Retinal pigment epithelial cell (primary cell): ENCODE measurements around the gene RNF150.

Experiments used
- DNase-seq: peaks from one replicate; pipeline ENCODE4 v3.0.0-alpha.2; 2010; ENCODE audit warnings: low read depth
- H3K4me3 ChIP-seq: 2 replicates; pipeline ENCODE4 v1.5.1; 2011; ENCODE audit warnings: mild to moderate bottlenecking, low read length, control low read depth, moderate library complexity
- CTCF ChIP-seq: conservative IDR thresholded peaks from 2 replicates; pipeline ENCODE4 v1.5.1; 2011; ENCODE audit warnings: low read depth, low read length, control low read depth, inconsistent platforms

The RNF150 gene

GRCh38 chr4:141101511-141101910, 31.8 kb downstream of the RNF150 start:
- no peak for TF ChIP-seq CTCF
- no peak overlapping the region for H3K4me3 ChIP-seq
- DNase-seq, result no peak

DNA sequence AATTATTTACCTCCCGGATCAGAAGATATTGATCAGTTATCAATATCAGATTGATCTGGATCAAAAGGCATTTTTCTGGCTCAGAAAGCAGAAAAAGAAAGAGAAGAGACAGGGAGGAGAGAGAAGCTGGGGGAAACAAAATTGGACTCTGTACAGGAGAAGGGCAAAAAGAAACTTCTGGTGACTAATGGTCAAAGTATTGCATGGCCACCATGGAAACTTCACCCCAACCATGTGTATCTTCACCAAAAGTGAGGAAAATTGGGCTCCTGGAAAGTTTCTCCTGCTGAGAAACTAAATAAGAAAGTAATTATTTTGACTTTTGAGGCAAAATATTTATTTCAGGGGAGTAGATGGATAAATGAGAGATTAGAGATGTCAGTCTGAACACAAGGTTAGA, 33.9 kb downstream of the RNF150 start:
- no peak for DNase-seq
- no peak overlapping the region for H3K4me3 ChIP-seq
- no peak for TF ChIP-seq CTCF

- H3K4me3 ChIP-seq, result no peak overlapping the region
- TF ChIP-seq CTCF, result no peak
- DNase-seq, result no peak
These were observed 35.1 kb downstream of the RNF150 start for GRCh38 chr4:141098163-141098562.

DNA sequence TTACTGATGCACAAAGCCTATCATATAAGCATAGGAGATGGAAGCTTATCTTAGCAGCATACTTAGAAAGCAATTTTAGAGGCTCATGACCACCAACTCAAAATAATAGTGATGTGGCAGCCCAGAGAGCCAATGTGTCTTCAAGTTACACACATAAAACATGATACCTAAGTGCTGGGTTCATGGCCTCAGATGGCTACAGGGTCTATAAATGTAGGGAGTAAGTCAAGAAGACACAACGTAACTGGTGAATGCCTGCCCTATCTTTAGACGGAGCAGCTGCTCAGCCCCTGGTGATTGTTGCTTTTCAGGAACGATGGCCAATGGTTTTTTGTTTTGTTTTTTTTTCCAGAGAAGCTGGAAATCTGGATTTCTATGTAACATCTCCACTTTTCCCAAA, 42.8 kb downstream of the RNF150 start:
- no peak for DNase-seq
- H3K4me3 ChIP-seq, result no peak overlapping the region
- no peak for TF ChIP-seq CTCF

DNA sequence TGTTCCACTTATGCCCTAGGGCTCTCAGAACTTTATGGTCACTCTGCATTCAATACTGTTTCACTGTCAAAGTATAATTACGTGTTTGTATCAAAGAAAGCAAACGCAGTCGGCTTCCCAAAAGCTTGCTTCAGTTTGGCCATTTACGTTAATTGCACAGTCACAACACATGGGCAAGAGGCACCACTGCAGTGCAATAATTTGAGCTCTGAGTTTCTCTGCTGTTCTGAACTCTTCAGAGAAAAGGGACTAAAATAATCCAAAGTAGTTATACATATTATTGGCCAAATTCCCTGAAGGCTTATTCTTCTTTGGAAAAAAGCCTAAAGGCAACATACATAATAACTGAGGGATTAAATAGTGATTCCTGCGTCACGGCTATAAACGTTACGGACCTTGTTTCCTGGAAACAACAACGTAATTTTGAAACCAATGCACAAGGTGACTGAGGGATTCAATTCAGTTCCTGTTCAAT, 51.3 kb downstream of the RNF150 start:
- TF ChIP-seq CTCF, result no peak
- H3K4me3 ChIP-seq, result peak overlapping the region; percentile 3
- peak; percentile 89 for DNase-seq

- no peak for DNase-seq
- TF ChIP-seq CTCF, result no peak
- H3K4me3 ChIP-seq, result no peak overlapping the region
These were observed 52.6 kb downstream of the RNF150 start for GRCh38 chr4:141080668-141081067.

DNA sequence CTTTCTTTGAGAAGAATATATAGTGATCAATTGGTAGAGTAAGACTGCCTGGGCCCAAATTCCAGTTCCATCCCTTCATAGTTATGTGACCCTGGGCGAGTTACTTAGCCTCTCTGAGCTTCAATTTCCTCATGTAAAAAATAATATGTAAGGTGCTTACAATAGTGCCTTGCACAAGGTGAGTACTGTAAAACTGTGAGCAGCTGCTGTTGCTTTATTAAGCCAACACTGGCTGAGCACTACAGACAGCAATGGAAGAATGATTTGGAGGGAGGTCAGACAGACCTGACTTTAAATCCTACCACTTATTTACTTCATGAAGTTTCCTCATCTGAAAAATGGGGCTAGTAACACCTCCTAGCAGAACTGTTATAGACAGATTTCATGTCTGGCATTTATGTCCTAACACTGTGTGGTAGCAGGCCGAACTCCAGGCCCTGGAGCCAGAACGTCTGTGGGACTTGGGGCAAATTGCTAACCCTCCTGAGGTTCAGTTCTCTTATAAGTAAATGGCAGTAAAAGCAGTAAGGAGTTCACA, 53.8 kb downstream of the RNF150 start:
- no peak overlapping the region for H3K4me3 ChIP-seq
- TF ChIP-seq CTCF, result no peak
- no peak for DNase-seq
